ENCODE measurements around the gene LIFR. TPM values are rescaled to one million over a fixed set of nuclear protein-coding genes. Genes with fewer than 3 reads are reported as not detected.

The LIFR gene
- total and polyA plus RNA-seq, 7 donors, result 10.1 to 74.5 (median 28.9) TPM

DNA sequence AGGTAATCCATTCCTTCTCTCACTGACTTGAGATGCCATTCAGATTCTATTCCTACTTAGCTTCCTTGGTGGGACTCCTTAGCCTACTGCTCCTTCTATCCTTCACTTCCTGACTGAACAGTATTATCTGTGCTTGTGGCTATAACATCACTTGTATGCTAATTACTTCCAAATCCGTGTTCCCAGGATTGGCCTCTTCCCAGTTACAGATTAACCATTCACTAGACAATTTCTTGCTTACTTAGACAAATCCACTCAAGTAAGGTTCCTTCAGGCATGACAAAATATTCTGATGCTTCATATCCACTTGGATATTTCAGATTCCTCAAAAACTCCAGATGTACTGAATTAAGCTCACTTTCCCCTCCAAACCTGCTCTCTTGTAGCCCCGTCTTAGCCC is 18.3 kb downstream of the LIFR start:
- Histone ChIP-seq H3K4me1 (peaks cover 95% of the 10 kb centered on the region), H3K27ac (peak overlapping the region; percentile 86), H3K4me3 (no peak overlapping the region), H3K27me3 (ENCODE audit: insufficient read depth in 3 of 3, low read length in 2 of 3) (no peaks in the 10 kb centered on the region), H3K36me3 (ENCODE audit: insufficient read depth in 1 of 2, low read depth in 1 of 2) (no peaks in the 10 kb centered on the region), H3K9me3 (no peaks in the 10 kb centered on the region)
- WGBS, 3 donors, result 50 to 66% (median 60%) methylated on average over 2 of the region's 2 CpGs
- intact Hi-C loops (cut with DNase I), result no loop called here
- no peak for DNase-seq
- ATAC-seq, result no peak
- no peak for TF ChIP-seq CTCF (IDR thresholded peaks at IDR 0.05)

DNA sequence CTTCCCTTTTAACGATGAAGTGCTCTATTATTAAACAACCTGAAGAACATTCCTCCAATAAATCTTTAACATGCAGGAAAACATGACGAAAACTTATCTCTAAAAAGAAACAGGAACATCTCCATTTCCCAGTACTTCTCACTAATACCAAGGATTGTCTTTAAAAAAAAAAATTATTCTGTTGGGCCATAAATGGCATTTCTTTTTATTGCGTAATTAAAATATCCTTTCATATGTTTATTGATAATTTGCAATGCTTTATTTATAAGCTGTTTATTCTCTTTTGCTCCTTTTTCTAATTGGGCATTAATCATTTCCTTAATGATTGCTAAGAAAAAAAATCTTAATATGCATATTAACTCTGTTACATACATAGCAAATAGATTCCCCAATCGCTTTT is 18.9 kb downstream of the LIFR start:
- no peak for TF ChIP-seq CTCF (IDR thresholded peaks at IDR 0.05)
- H3K27me3 ChIP-seq (ENCODE audit: insufficient read depth in 3 of 3, low read length in 2 of 3), result no peaks in the 10 kb centered on the region
- H3K9me3 ChIP-seq, result no peaks in the 10 kb centered on the region
- ATAC-seq, result no peak
- no peaks in the 10 kb centered on the region for H3K36me3 ChIP-seq (ENCODE audit: insufficient read depth in 1 of 2, low read depth in 1 of 2)
- intact Hi-C loops (cut with DNase I), result loop anchor here in 1 of 2 donors (2.0 kb wide), 1 partner anchor 69 kb away; no protein-coding TSS in a partner anchor
- 70 to 78% (median 77%) methylated on average over 4 of the region's 4 CpGs for WGBS, 3 donors
- no peak for DNase-seq
- H3K4me1 ChIP-seq, result peaks cover 95% of the 10 kb centered on the region
- H3K27ac ChIP-seq, result peak overlapping the region; percentile 19
- H3K4me3 ChIP-seq, result no peak overlapping the region

DNA sequence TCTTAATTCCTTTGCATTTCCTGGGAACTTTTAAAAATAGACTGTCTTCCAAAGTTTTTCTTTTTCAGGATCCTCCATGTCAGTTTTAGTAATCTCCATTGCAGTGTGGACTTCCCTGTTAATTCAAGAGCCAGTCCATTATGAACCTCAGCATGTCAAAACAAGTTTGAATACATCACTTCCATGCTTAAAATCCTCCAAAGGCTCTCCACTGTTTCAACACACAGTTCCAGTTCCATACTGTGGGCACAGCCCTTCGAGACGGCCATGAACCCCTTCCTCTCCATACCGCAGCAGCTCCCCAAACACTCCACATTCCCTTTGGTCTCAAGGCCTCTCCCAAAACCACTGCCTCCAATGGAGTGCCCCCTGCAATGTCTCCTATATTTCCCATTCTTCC is 19.5 kb downstream of the LIFR start:
- Histone ChIP-seq H3K4me3 (no peak overlapping the region), H3K4me1 (peaks cover 95% of the 10 kb centered on the region), H3K27me3 (ENCODE audit: insufficient read depth in 3 of 3, low read length in 2 of 3) (no peaks in the 10 kb centered on the region), H3K9me3 (no peaks in the 10 kb centered on the region), H3K36me3 (ENCODE audit: insufficient read depth in 1 of 2, low read depth in 1 of 2) (no peaks in the 10 kb centered on the region), H3K27ac (peak overlapping the region; percentile 19)
- intact Hi-C loops (cut with DNase I), result loop anchor here in 1 of 2 donors (2.0 kb wide), 1 partner anchor 68 kb away; no protein-coding TSS in a partner anchor
- DNase-seq (no peak), ATAC-seq (no peak)
- 79 to 93% (median 80%) methylated on average over 3 of the region's 3 CpGs for WGBS, 3 donors
- no peak for TF ChIP-seq CTCF (IDR thresholded peaks at IDR 0.05)

GRCh38 chr5:38535845-38536244 is 20.6 kb downstream of the LIFR start:
- WGBS, 3 donors, result 49 to 77% (median 55%) methylated on average over 2 of the region's 2 CpGs
- ATAC-seq (no peak), DNase-seq (no peak)
- no peak for TF ChIP-seq CTCF (IDR thresholded peaks at IDR 0.05)
- Histone ChIP-seq H3K4me3 (no peak overlapping the region), H3K4me1 (peaks cover 89% of the 10 kb centered on the region), H3K9me3 (no peaks in the 10 kb centered on the region), H3K27me3 (ENCODE audit: insufficient read depth in 3 of 3, low read length in 2 of 3) (no peaks in the 10 kb centered on the region), H3K27ac (peak overlapping the region; percentile 74), H3K36me3 (ENCODE audit: insufficient read depth in 1 of 2, low read depth in 1 of 2) (no peaks in the 10 kb centered on the region)
- intact Hi-C loops (cut with DNase I), result loop anchor here in 1 of 2 donors (2.0 kb wide), 1 partner anchor 67 kb away; no protein-coding TSS in a partner anchor

- no peak for TF ChIP-seq CTCF (IDR thresholded peaks at IDR 0.05)
- Histone ChIP-seq H3K27ac (peak overlapping the region; percentile 74), H3K36me3 (ENCODE audit: insufficient read depth in 1 of 2, low read depth in 1 of 2) (peaks cover 0 to 3% of the 10 kb centered on the region in 2 donors), H3K4me1 (peaks cover 87% of the 10 kb centered on the region), H3K4me3 (no peak overlapping the region), H3K9me3 (no peaks in the 10 kb centered on the region), H3K27me3 (ENCODE audit: insufficient read depth in 3 of 3, low read length in 2 of 3) (no peaks in the 10 kb centered on the region)
- 30 to 46% (median 32%) methylated on average over 4 of the region's 4 CpGs for WGBS, 3 donors
- intact Hi-C loops (cut with DNase I), result no loop called here
- ATAC-seq, result peak; percentile 61 to 91 (median 88)
- DNase-seq, result no peak
Observed at GRCh38 chr5:38535248-38535750, 21.1 kb downstream of the LIFR start.

All from psoas muscle (tissue), 8 donors.